ENCODE results near the gene NCS1. TPM values are rescaled to one million over a fixed set of nuclear protein-coding genes. Genes with fewer than 3 reads are reported as not detected.

The NCS1 gene
- total RNA-seq, 1 experiment from 2014 or later, result 68.7 TPM

GRCh38 chr9:130286072-130286770 is 114.0 kb downstream of the NCS1 start (continued):
- no peak for TF ChIP-seq REST (IDR thresholded peaks at IDR 0.05; ENCODE audit: low read depth)
- TF ChIP-seq RAD21 (IDR thresholded peaks at IDR 0.05; ENCODE audit: low read depth), result no peak
- no peak for TF ChIP-seq ATF3 (IDR thresholded peaks at IDR 0.05)
- no peak for TF ChIP-seq ZFX (IDR thresholded peaks at IDR 0.05)
- no peak for TF ChIP-seq EGR1 (IDR thresholded peaks at IDR 0.05; ENCODE audit: low read depth)
- no peak for TF ChIP-seq POLR2AphosphoS5 (IDR thresholded peaks at IDR 0.05; ENCODE audit: low read depth, low read length)
- no peak for TF ChIP-seq ZBTB33 (IDR thresholded peaks at IDR 0.05; ENCODE audit: extremely low read depth, insufficient replicate concordance, low read length)
- TF ChIP-seq SRF (IDR thresholded peaks at IDR 0.05; ENCODE audit: low read depth), result no peak

Other genes with a start within 250 kb of the NCS1 start
- 25.0 TPM for gene FNBP1, start 129.2 kb upstream of the NCS1 start, total RNA-seq (2021; ENCODE audit: unreplicated experiment)
- 32.5 TPM for gene GPR107, start 118.5 kb upstream of the NCS1 start, total RNA-seq (2021; ENCODE audit: unreplicated experiment)
- 0.22 TPM for gene HMCN2, start 93.4 kb downstream of the NCS1 start, total RNA-seq (2021; ENCODE audit: unreplicated experiment)